ENCODE data around the gene PGGHG. TPM values are rescaled to one million over a fixed set of nuclear protein-coding genes. Genes with fewer than 3 reads are reported as not detected.

The PGGHG gene
- total and polyA plus RNA-seq, 12 donors, result 0.55 to 77.2 (median 7.1) TPM

DNA sequence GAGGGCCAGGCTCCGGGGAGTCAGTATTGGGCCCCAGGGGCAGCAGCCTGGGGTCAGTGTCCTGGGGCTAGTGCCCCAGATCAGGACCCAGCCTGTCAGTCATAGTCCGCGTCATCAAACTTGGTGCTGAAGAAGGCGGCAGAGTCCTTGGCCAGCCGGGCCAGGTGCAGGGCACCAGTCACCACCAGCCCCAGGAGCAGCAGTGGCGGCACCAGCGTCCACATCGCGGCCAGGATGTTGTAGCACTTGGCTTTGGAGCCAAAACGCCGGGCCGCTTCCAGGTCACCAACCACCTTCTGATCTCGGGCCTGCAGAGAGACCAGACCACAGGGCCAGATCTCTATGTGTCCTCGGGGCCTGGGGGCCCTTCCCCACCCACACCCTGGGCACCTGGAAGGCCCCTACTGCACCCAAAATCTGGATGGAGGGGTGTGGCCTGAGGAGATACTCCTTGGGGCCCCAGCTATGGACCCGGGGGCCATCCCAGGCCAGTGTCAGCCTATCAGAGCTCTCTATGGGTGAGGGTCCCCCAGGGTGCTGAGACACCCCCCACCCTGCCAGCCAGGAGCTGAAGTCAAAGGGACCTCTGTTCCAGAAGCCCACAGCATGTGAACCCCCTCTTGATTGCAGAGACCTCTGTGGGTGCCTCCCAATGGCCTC lies 9.6 kb downstream of the PGGHG start:
- intact Hi-C loops (cut with DNase I), result loop anchor here (5.0 to 10.0 kb wide), 2 partner anchors 64 to 146 kb away; partner anchors contain the start of gene ANO9 (in 1 of the 2)

DNA sequence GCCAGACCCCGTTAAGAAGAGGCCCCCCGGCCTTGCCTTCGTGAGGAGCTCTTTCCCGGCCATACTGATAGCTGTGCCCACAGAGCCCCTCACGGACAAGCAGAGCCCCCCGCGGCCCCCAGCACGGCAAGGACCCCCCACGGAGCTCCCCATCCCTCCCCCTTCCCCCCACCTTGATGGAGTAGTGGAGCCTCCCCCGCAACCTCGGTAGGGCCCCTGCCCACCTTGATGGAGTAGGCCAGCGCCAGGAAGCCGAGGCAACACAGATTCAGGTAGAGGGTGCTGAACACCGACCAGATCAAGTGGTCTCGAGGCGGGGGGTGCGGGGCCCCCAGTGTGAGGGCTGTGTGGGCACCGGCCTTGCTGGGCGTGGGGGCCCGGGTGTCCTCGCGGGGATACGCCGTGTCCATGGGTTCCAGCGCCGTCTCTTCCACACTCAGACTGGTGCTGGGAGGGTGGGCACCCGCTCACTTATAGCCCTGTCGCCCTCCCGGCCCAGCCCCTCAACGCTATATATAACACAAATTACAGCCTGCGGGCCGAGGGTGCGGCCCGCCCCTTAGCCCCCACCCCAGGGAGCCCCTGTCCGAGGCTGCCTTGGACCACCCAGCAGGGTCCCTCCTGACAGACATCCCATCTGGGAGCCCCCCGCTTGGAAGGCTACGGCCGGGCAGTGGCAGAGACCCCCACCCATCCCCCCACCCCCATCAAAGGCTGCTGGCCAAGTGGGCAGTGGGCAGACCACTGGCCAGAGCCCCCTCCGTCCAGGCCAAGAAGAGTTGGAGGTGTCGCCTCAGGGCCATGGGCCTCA lies 10.4 kb downstream of the PGGHG start, which contains the start of gene IFITM5:
TSS of gene IFITM5 (minus strand) at position 446 of the 811 bp plus-strand sequence. CDS start at position 410, 36 bp downstream.
- Histone ChIP-seq H3K27ac (no peak within 1 kb of the TSS), H3K4me3 (no peak within 1 kb of the TSS), H3K36me3 (replicated peaks in 1 of 2) (no peaks in the 10 kb centered on the region), H3K9me3 (replicated peaks in 1 of 3) (no peaks in the 10 kb centered on the region), H3K4me1 (replicated peaks in 1 of 2) (no peaks in the 10 kb centered on the region), H3K27me3 (peaks cover 9% of the 10 kb centered on the region)
- no peak for DNase-seq
- intact Hi-C loops (cut with DNase I), result loop anchor here (5.0 to 10.0 kb wide), 2 partner anchors 63 to 146 kb away; partner anchors contain the start of gene ANO9 (in 1 of the 2)
- TF ChIP-seq POLR2A (IDR thresholded peaks at IDR 0.05) (no peak), CTCF (IDR thresholded peaks at IDR 0.05) (no peak)
- 40 to 82% (median 64%) methylated on average over 3 to 40 of the region's 40 CpGs for WGBS, 4 donors

More for the DNA sequence above, 9.6 kb downstream of the PGGHG start:
- WGBS, 4 donors, result 67 to 83% (median 74%) methylated on average over 1 to 15 of the region's 15 CpGs
- H3K27me3 ChIP-seq, result peaks cover 9% of the 10 kb centered on the region
- TF ChIP-seq CTCF (IDR thresholded peaks at IDR 0.05) (no peak), POLR2A (IDR thresholded peaks at IDR 0.05) (no peak)
- no peaks in the 10 kb centered on the region for H3K9me3 ChIP-seq (replicated peaks in 1 of 3)
- H3K36me3 ChIP-seq (replicated peaks in 1 of 2), result no peaks in the 10 kb centered on the region
- H3K4me3 ChIP-seq, result no peak overlapping the region
- no peak for DNase-seq
- no peak overlapping the region for H3K27ac ChIP-seq
- no peaks in the 10 kb centered on the region for H3K4me1 ChIP-seq (replicated peaks in 1 of 2)

DNA sequence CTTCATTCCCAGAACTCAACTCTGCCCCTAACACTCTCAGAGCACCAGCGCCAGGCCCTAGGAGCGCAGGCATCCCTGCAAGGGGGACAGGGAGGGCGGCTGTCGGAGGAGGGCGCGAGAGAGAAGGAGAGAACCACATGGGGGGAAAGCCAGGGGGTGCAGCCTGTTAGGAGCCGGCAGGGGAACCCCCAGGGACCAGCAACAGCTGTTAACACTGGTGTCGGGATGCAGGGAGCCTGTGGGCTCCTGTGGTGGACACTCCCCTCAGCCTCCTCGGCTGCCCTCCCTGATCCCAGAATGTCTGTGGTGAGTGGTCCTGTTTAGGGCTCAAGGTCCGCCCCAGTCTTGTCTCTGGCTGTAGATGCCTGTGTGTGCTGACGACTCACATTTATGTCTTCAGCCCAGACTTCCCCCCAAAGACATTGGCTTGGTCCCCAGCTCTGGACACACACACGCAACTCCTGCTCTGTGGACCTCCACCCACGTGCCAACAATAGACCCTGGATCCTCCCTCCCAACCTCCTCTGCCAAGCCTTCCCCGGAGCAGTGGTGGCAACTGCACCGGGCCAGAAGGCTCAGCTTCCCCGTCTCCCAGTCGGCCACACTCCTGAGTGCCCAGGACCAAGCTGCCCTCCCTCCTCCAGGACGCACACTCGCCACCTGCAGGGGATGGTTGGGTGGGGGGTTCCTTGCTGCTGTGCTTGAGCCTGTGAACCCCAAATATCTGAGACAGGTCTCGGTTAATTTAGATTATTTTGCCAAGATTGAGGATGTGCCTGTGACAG lies 11.2 kb downstream of the PGGHG start:
- DNase-seq, result no peak
- intact Hi-C loops (cut with DNase I), result loop anchor here (5.0 to 10.0 kb wide), 2 partner anchors 62 to 145 kb away; partner anchors contain the start of gene ANO9 (in 1 of the 2)
- H3K27me3 ChIP-seq, result peaks cover 9% of the 10 kb centered on the region
- TF ChIP-seq POLR2A (IDR thresholded peaks at IDR 0.05), result no peak
- TF ChIP-seq CTCF (IDR thresholded peaks at IDR 0.05), result no peak
- H3K27ac ChIP-seq, result no peak overlapping the region
- no peaks in the 10 kb centered on the region for H3K4me1 ChIP-seq (replicated peaks in 1 of 2)
- no peaks in the 10 kb centered on the region for H3K9me3 ChIP-seq (replicated peaks in 1 of 3)
- no peaks in the 10 kb centered on the region for H3K36me3 ChIP-seq (replicated peaks in 1 of 2)
- H3K4me3 ChIP-seq, result no peak overlapping the region
- WGBS, 4 donors, result 29 to 68% (median 46%) methylated on average over 7 to 20 of the region's 20 CpGs
